Activated CD4-positive, alpha-beta memory T cell treated with anti-CD3 and anti-CD28 coated beads, Interleukin-2, amount 10 ng/mL, durations not matched to agents 7 days and 5 days (primary cell): ENCODE results near the gene CHD5. TPM values are rescaled to one million over a fixed set of nuclear protein-coding genes. Genes with fewer than 3 reads are reported as not detected.

Experiments
- CTCF ChIA-PET: fragments of 350-600 bp; sonication (Branson Sonifier 250); formaldehyde crosslinking; loops from one replicate; lab custom pipeline; 2021; ENCODE audit warnings: antibody characterized with exemption, inconsistent platforms; lab: Charles Lee
- POLR2A ChIA-PET: fragments of 350-600 bp; sonication (Branson Sonifier 250); formaldehyde crosslinking; loops from one replicate; lab custom pipeline; 2021; ENCODE audit warnings: antibody characterized with exemption; lab: Charles Lee
- DNase-seq: peaks from one replicate; pipeline ENCODE4 v3.0.0-alpha.2; 2020
- H3K27ac Mint-ChIP-seq: one replicate; pipeline ENCODE4 v1.8.0; 2021; ENCODE audit warnings: mild to moderate bottlenecking, mixed read lengths
- H3K27me3 Mint-ChIP-seq: one replicate; pipeline ENCODE4 v1.8.0; 2021; ENCODE audit warnings: mixed read lengths
- H3K36me3 Mint-ChIP-seq: one replicate; pipeline ENCODE4 v1.8.0; 2021; ENCODE audit warnings: low read depth, mixed read lengths
- H3K4me1 Mint-ChIP-seq: one replicate; pipeline ENCODE4 v1.8.0; 2021; ENCODE audit warnings: mixed read lengths
- H3K4me3 Mint-ChIP-seq: one replicate; pipeline ENCODE4 v1.8.0; 2021; ENCODE audit warnings: mild to moderate bottlenecking, mixed read lengths
- H3K9me3 Mint-ChIP-seq: one replicate; pipeline ENCODE4 v1.8.0; 2021; ENCODE audit warnings: mixed read lengths
- total RNA-seq, 2 experiments: library from RNA; stranded (reverse); gene quantifications; one replicate each; pipeline ENCODE4 v1.2.3, GENCODE V29; 2021

The CHD5 gene
- total RNA-seq, 2 experiments from 2014 or later, result 0.10 to 0.18 TPM

- CTCF ChIA-PET, result no interaction called here
- no peaks in the 10 kb centered on the region for H3K9me3 Mint-ChIP-seq
- H3K4me3 Mint-ChIP-seq, result no peak overlapping the region
- POLR2A ChIA-PET, result interaction anchor here (1.2 kb wide), 1 partner anchor 9 kb away, joined by 3 read pairs; no protein-coding TSS in a partner anchor
- no peak for DNase-seq
- peaks cover 3% of the 10 kb centered on the region for H3K27me3 Mint-ChIP-seq
- peaks cover 13% of the 10 kb centered on the region for H3K4me1 Mint-ChIP-seq
- H3K27ac Mint-ChIP-seq, result no peak overlapping the region
- H3K36me3 Mint-ChIP-seq, result no peaks in the 10 kb centered on the region
Observed at GRCh38 chr1:6152882-6153281, 27.2 kb downstream of the CHD5 start.

- no peak overlapping the region for H3K4me3 Mint-ChIP-seq
- no peak overlapping the region for H3K27ac Mint-ChIP-seq
- ChIA-PET CTCF (no interaction called here), POLR2A (interaction anchor here (1.2 kb wide), 1 partner anchor 8 kb away, joined by 3 read pairs; no protein-coding TSS in a partner anchor)
- no peaks in the 10 kb centered on the region for H3K36me3 Mint-ChIP-seq
- DNase-seq, result no peak
- H3K27me3 Mint-ChIP-seq, result peaks cover 3% of the 10 kb centered on the region
- peaks cover 7% of the 10 kb centered on the region for H3K4me1 Mint-ChIP-seq
- no peaks in the 10 kb centered on the region for H3K9me3 Mint-ChIP-seq
Observed at GRCh38 chr1:6152181-6152580, 27.9 kb downstream of the CHD5 start.

- Mint-ChIP-seq H3K4me1 (peaks cover 7% of the 10 kb centered on the region), H3K4me3 (no peak overlapping the region), H3K27me3 (peaks cover 3% of the 10 kb centered on the region), H3K9me3 (no peaks in the 10 kb centered on the region), H3K36me3 (no peaks in the 10 kb centered on the region), H3K27ac (no peak overlapping the region)
- CTCF ChIA-PET, result no interaction called here
- POLR2A ChIA-PET, result no interaction called here
- DNase-seq, result no peak
Observed at GRCh38 chr1:6151291-6151822, 28.8 kb downstream of the CHD5 start.

GRCh38 chr1:6150006-6150938 lies 29.8 kb downstream of the CHD5 start:
- H3K36me3 Mint-ChIP-seq, result no peaks in the 10 kb centered on the region
- no peak for DNase-seq
- ChIA-PET POLR2A (no interaction called here), CTCF (no interaction called here)
- H3K4me1 Mint-ChIP-seq, result peaks cover 7% of the 10 kb centered on the region
- no peak overlapping the region for H3K4me3 Mint-ChIP-seq
- peaks cover 3% of the 10 kb centered on the region for H3K27me3 Mint-ChIP-seq
- no peaks in the 10 kb centered on the region for H3K9me3 Mint-ChIP-seq
- no peak overlapping the region for H3K27ac Mint-ChIP-seq

GRCh38 chr1:6149597-6149996 lies 30.5 kb downstream of the CHD5 start:
- no peaks in the 10 kb centered on the region for H3K9me3 Mint-ChIP-seq
- H3K36me3 Mint-ChIP-seq, result no peaks in the 10 kb centered on the region
- H3K27me3 Mint-ChIP-seq, result peaks cover 3% of the 10 kb centered on the region
- H3K4me1 Mint-ChIP-seq, result peaks cover 5% of the 10 kb centered on the region
- no peak overlapping the region for H3K4me3 Mint-ChIP-seq
- DNase-seq, result no peak
- CTCF ChIA-PET, result no interaction called here
- POLR2A ChIA-PET, result no interaction called here
- no peak overlapping the region for H3K27ac Mint-ChIP-seq

GRCh38 chr1:6148497-6149241 lies 31.5 kb downstream of the CHD5 start:
- CTCF ChIA-PET, result no interaction called here
- Mint-ChIP-seq H3K27me3 (peaks cover 3% of the 10 kb centered on the region), H3K36me3 (no peaks in the 10 kb centered on the region), H3K4me3 (no peak overlapping the region), H3K27ac (no peak overlapping the region), H3K9me3 (no peaks in the 10 kb centered on the region), H3K4me1 (peaks cover 3% of the 10 kb centered on the region)
- peak; percentile 69 for DNase-seq
- POLR2A ChIA-PET, result no interaction called here

GRCh38 chr1:6145864-6146410 lies 34.2 kb downstream of the CHD5 start:
- peaks cover 3% of the 10 kb centered on the region for H3K27me3 Mint-ChIP-seq
- ChIA-PET CTCF (no interaction called here), POLR2A (no interaction called here)

GRCh38 chr1:6145396-6145750 lies 34.7 kb downstream of the CHD5 start:
- ChIA-PET POLR2A (no interaction called here), CTCF (no interaction called here)

More at GRCh38 chr1:6145864-6146410, 34.2 kb downstream of the CHD5 start:
- no peak overlapping the region for H3K4me3 Mint-ChIP-seq
- H3K4me1 Mint-ChIP-seq, result peaks cover 3% of the 10 kb centered on the region
- no peaks in the 10 kb centered on the region for H3K9me3 Mint-ChIP-seq
- DNase-seq, result no peak
- H3K27ac Mint-ChIP-seq, result no peak overlapping the region
- H3K36me3 Mint-ChIP-seq, result no peaks in the 10 kb centered on the region

GRCh38 chr1:6144647-6145395 lies 35.3 kb downstream of the CHD5 start:
- Mint-ChIP-seq H3K27me3 (peaks cover 3% of the 10 kb centered on the region), H3K4me3 (no peak overlapping the region), H3K4me1 (peaks cover 3% of the 10 kb centered on the region), H3K36me3 (no peaks in the 10 kb centered on the region), H3K9me3 (no peaks in the 10 kb centered on the region), H3K27ac (no peak overlapping the region)
- CTCF ChIA-PET, result no interaction called here
- no peak for DNase-seq
- POLR2A ChIA-PET, result no interaction called here

More at GRCh38 chr1:6145396-6145750, 34.7 kb downstream of the CHD5 start:
- Mint-ChIP-seq H3K36me3 (no peaks in the 10 kb centered on the region), H3K9me3 (no peaks in the 10 kb centered on the region), H3K4me3 (no peak overlapping the region), H3K27me3 (peaks cover 3% of the 10 kb centered on the region), H3K27ac (no peak overlapping the region), H3K4me1 (peaks cover 3% of the 10 kb centered on the region)
- DNase-seq, result no peak

GRCh38 chr1:6144175-6144574 lies 35.9 kb downstream of the CHD5 start:
- POLR2A ChIA-PET, result interaction anchor here (1.0 kb wide), 1 partner anchor 9 kb away, joined by 3 read pairs; no protein-coding TSS in a partner anchor
- CTCF ChIA-PET, result no interaction called here
- no peak overlapping the region for H3K27ac Mint-ChIP-seq
- H3K4me1 Mint-ChIP-seq, result peaks cover 3% of the 10 kb centered on the region
- H3K9me3 Mint-ChIP-seq, result no peaks in the 10 kb centered on the region
- no peak for DNase-seq
- H3K27me3 Mint-ChIP-seq, result peaks cover 3% of the 10 kb centered on the region
- H3K4me3 Mint-ChIP-seq, result no peak overlapping the region
- H3K36me3 Mint-ChIP-seq, result no peaks in the 10 kb centered on the region

- no peaks in the 10 kb centered on the region for H3K9me3 Mint-ChIP-seq
- ChIA-PET POLR2A (interaction anchor here (1.0 kb wide), 1 partner anchor 10 kb away, joined by 3 read pairs; no protein-coding TSS in a partner anchor), CTCF (interaction anchor here (0.7 kb wide), 1 partner anchor 309 kb away, joined by 3 read pairs; no protein-coding TSS in a partner anchor)
- DNase-seq, result no peak
- H3K27ac Mint-ChIP-seq, result no peak overlapping the region
- H3K27me3 Mint-ChIP-seq, result peaks cover 2% of the 10 kb centered on the region
- H3K36me3 Mint-ChIP-seq, result no peaks in the 10 kb centered on the region
- H3K4me3 Mint-ChIP-seq, result no peak overlapping the region
- H3K4me1 Mint-ChIP-seq, result peaks cover 2% of the 10 kb centered on the region
Observed at GRCh38 chr1:6143395-6143794, 36.7 kb downstream of the CHD5 start.

- H3K9me3 Mint-ChIP-seq, result no peaks in the 10 kb centered on the region
- no peak for DNase-seq
- CTCF ChIA-PET, result interaction anchor here (0.7 kb wide), 1 partner anchor 309 kb away, joined by 3 read pairs; no protein-coding TSS in a partner anchor
- no peak overlapping the region for H3K27ac Mint-ChIP-seq
- no peaks in the 10 kb centered on the region for H3K27me3 Mint-ChIP-seq
- POLR2A ChIA-PET, result no interaction called here
- no peaks in the 10 kb centered on the region for H3K4me1 Mint-ChIP-seq
- H3K4me3 Mint-ChIP-seq, result no peak overlapping the region
- H3K36me3 Mint-ChIP-seq, result no peaks in the 10 kb centered on the region
Observed at GRCh38 chr1:6142734-6143133, 37.4 kb downstream of the CHD5 start.
